ENCODE measurements around the gene PEMT.

The PEMT gene

DNA sequence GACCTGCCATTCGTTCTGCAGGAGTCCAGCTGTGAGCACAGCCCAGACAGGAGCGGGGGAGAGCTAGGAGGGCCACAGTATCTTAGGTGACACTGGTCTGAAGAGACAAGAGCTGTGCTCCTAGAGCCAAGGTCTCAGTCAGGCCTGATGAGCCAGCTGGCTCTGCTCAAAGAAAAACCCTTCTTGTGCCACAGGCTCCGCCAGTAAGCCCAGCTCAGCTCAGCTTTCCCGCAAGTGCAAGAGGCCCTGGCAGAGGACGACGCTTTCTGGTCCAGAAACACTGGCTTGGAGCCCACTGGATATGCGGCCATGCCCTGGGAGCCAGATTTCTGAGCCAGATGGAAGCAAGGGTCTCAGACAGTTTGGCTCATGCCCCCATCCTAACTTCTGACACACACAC, 23.9 kb downstream of the PEMT start:
- Histone ChIP-seq H3K4me3 (ENCODE audit: low read length) (no peak overlapping the region), H3K27me3 (replicated peaks; ENCODE audit: insufficient read depth, low read length) (no peaks in the 10 kb centered on the region), H3K4me2 (ENCODE audit: low read depth, low read length) (no peak overlapping the region), H2AFZ (ENCODE audit: low read length) (no peak overlapping the region), H3K4me1 (ENCODE audit: low read length) (no peaks in the 10 kb centered on the region), H3K9me3 (replicated peaks; ENCODE audit: insufficient read depth, low read length) (no peaks in the 10 kb centered on the region), H3K79me2 (ENCODE audit: low read length) (no peaks in the 10 kb centered on the region), H3K27ac (ENCODE audit: low read length) (no peak overlapping the region), H3K36me3 (replicated peaks; ENCODE audit: insufficient read depth, low read length) (no peaks in the 10 kb centered on the region), H4K20me1 (ENCODE audit: insufficient read depth, low read length) (no peaks in the 10 kb centered on the region), H3F3A (ENCODE audit: insufficient read depth, low read length) (no peaks in the 10 kb centered on the region), H3K9ac (ENCODE audit: low read length) (no peak overlapping the region), H3K9me2 (replicated peaks; ENCODE audit: insufficient read depth, low read length) (no peaks in the 10 kb centered on the region)
- no peak for DNase-seq
- no peak for TF ChIP-seq EZH2 (optimal IDR thresholded peaks at IDR 0.05; ENCODE audit: low read depth, low read length)
- TF ChIP-seq EZH2phosphoT487 (IDR thresholded peaks at IDR 0.05; ENCODE audit: low read length), result no peak
- TF ChIP-seq, protein P1, sequence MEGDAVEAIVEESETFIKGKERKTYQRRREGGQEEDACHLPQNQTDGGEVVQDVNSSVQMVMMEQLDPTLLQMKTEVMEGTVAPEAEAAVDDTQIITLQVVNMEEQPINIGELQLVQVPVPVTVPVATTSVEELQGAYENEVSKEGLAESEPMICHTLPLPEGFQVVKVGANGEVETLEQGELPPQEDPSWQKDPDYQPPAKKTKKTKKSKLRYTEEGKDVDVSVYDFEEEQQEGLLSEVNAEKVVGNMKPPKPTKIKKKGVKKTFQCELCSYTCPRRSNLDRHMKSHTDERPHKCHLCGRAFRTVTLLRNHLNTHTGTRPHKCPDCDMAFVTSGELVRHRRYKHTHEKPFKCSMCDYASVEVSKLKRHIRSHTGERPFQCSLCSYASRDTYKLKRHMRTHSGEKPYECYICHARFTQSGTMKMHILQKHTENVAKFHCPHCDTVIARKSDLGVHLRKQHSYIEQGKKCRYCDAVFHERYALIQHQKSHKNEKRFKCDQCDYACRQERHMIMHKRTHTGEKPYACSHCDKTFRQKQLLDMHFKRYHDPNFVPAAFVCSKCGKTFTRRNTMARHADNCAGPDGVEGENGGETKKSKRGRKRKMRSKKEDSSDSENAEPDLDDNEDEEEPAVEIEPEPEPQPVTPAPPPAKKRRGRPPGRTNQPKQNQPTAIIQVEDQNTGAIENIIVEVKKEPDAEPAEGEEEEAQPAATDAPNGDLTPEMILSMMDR (IDR thresholded peaks at IDR 0.05; ENCODE audit: low read length), result no peak

DNA sequence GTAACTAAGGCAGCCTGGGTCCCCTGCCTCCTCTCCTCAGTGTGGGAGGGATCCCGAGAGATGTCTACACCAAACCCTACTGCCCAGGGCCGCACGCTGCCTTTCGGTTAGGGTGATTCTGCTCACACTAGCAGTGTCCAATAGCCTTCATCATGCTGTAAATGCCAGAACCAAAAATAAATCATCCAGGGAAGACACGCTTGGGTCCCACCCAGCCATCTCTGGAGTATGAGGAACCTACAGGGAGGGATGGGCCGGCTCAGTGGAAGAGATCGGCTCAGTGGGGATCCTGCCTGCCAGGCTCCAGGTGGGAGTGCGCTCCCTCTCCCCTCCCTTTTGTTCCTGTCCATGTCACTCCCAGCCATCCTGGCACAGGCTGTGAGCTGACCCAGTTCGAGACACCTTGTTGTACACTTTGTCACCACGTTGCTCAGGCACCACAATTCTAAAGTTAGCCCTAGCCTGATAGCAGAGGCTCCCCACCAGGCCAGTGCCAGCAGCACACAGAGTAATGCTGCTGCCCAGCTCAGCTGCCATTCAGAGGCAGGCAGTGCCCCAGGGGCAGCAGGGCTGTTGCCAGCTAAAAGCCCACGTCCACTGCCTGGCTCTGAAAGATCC, 24.5 kb downstream of the PEMT start:
- Histone ChIP-seq H3K27ac (ENCODE audit: low read length) (no peak overlapping the region), H3F3A (ENCODE audit: insufficient read depth, low read length) (no peaks in the 10 kb centered on the region), H3K9me3 (replicated peaks; ENCODE audit: insufficient read depth, low read length) (no peaks in the 10 kb centered on the region), H3K9ac (ENCODE audit: low read length) (no peak overlapping the region), H3K9me2 (replicated peaks; ENCODE audit: insufficient read depth, low read length) (no peaks in the 10 kb centered on the region), H3K79me2 (ENCODE audit: low read length) (no peaks in the 10 kb centered on the region), H3K36me3 (replicated peaks; ENCODE audit: insufficient read depth, low read length) (no peaks in the 10 kb centered on the region), H3K4me3 (ENCODE audit: low read length) (no peak overlapping the region), H3K4me1 (ENCODE audit: low read length) (no peaks in the 10 kb centered on the region), H3K27me3 (replicated peaks; ENCODE audit: insufficient read depth, low read length) (no peaks in the 10 kb centered on the region), H4K20me1 (ENCODE audit: insufficient read depth, low read length) (no peaks in the 10 kb centered on the region), H2AFZ (ENCODE audit: low read length) (no peak overlapping the region), H3K4me2 (ENCODE audit: low read depth, low read length) (no peak overlapping the region)
- TF ChIP-seq EZH2 (optimal IDR thresholded peaks at IDR 0.05; ENCODE audit: low read depth, low read length) (no peak), EZH2phosphoT487 (IDR thresholded peaks at IDR 0.05; ENCODE audit: low read length) (no peak)
- TF ChIP-seq, protein P1 (IDR thresholded peaks at IDR 0.05; ENCODE audit: low read length), result no peak
- no peak for DNase-seq

DNA sequence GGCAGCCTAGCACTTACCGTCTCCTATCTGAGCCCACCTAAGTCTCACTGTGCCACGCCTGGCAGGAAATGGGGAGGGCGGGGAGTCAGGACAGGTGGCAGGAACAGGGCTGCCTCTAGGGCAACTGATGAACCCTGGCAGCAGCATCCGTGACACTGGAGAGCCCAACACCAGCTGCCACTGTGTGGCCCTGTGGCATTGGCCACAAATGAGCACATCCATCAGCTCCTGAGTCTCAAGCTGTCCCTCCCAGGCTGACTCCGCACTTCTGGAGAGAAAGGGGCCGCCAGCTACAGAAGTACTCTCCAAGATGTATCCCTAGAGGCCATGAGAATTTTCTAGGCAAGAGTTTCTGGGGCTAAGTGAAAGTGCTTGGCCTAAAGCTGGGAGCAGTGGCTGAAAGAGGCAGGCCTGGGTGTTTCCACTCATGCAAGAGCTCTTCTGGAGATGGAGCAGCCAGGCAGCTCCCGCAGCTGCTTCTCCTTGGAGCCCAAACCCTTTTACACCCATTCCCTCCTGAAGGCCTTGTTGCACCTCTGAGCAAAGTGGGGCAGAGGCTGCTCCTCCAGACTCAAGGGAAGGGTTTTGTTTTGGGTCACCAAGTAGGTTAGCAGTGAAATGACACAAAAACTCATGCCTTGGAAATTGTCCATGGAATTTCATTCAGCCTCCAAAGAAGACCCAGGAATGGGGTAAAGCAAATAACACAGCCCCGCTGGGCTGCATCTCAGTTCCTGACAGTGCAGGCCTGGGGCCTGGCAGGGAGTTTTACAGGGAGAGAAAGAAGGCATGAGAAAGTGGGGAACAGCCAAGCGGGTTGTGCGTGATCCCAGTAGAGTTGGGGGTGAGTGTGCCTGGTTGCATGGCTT, 25.8 kb downstream of the PEMT start:
- H3K9me2 ChIP-seq (replicated peaks; ENCODE audit: insufficient read depth, low read length), result no peaks in the 10 kb centered on the region
- no peaks in the 10 kb centered on the region for H3K9me3 ChIP-seq (replicated peaks; ENCODE audit: insufficient read depth, low read length)
- TF ChIP-seq EZH2 (optimal IDR thresholded peaks at IDR 0.05; ENCODE audit: low read depth, low read length) (no peak), EZH2phosphoT487 (IDR thresholded peaks at IDR 0.05; ENCODE audit: low read length) (no peak)
- TF ChIP-seq, protein P1 (IDR thresholded peaks at IDR 0.05; ENCODE audit: low read length), result no peak
- no peaks in the 10 kb centered on the region for H3K4me1 ChIP-seq (ENCODE audit: low read length)
- no peak for DNase-seq
- H3K4me3 ChIP-seq (ENCODE audit: low read length), result no peak overlapping the region
- H3K27me3 ChIP-seq (replicated peaks; ENCODE audit: insufficient read depth, low read length), result no peaks in the 10 kb centered on the region
- no peaks in the 10 kb centered on the region for H3K79me2 ChIP-seq (ENCODE audit: low read length)
- H3K36me3 ChIP-seq (replicated peaks; ENCODE audit: insufficient read depth, low read length), result no peaks in the 10 kb centered on the region
- no peak overlapping the region for H2AFZ ChIP-seq (ENCODE audit: low read length)
- H3K9ac ChIP-seq (ENCODE audit: low read length), result no peak overlapping the region
- no peaks in the 10 kb centered on the region for H4K20me1 ChIP-seq (ENCODE audit: insufficient read depth, low read length)
- H3K27ac ChIP-seq (ENCODE audit: low read length), result no peak overlapping the region
- H3K4me2 ChIP-seq (ENCODE audit: low read depth, low read length), result no peak overlapping the region
- H3F3A ChIP-seq (ENCODE audit: insufficient read depth, low read length), result no peaks in the 10 kb centered on the region

Data from MM.1S (cell line).